Measurements from ENCODE around the gene NCR3LG1. TPM values are rescaled to one million over a fixed set of nuclear protein-coding genes. Genes with fewer than 3 reads are reported as not detected.
A peak's percentile ranks its signal among the peaks of the same experiment; 100 is the strongest.
"Not testable (repeated sequence)": the region's sequence is repeated elsewhere in the genome, so short reads cannot be mapped to it uniquely, and the experiment has no call there.

Gene NCR3LG1
- total and polyA plus RNA-seq, 5 donors from 2014 or later: 0.12 to 0.69 TPM; not detected in 3

DNA sequence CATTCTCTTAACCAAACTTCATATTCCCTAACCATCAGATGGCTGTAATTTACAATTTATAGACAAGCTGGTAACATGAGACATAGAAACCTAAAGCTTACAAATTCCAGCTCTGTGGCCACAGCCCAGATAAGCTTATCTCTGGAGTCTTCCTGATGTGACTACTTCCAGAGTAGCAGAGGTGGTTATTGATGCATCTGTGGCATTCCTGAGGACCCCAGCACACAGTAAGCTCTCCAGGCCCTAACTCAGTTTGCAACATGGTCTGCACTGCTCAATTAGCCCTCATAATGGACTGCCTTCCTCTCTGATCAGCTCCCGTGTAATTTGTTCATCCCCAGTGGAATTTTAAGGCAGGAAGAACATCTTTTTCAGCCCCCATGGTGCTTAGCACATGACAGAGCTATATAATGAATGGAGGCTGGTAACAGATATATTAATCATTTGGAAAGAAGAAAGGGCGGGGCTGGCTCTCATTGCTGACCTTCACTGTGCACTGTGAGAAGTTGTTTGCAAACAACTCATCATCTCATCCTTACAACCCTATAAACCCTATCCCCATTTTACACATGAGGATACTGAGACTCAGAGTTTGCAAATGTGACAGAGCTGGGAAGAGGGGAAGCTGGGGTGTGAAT lies 67.0 kb downstream of the NCR3LG1 start:
- H3K9me3 Mint-ChIP-seq: no peaks in the 10 kb centered on the region
- Histone ChIP-seq H3K4me3 (ENCODE audit: low read depth, low read length) (no peak overlapping the region), H3K27ac (ENCODE audit: insufficient read depth, low read length, poor library complexity, severe bottlenecking) (no peak overlapping the region), H3K27me3 (ENCODE audit: control insufficient read depth, insufficient read depth, low read length) (peaks cover 6% of the 10 kb centered on the region), H3K4me1 (ENCODE audit: control insufficient read depth, insufficient read depth, low read length, poor library complexity, severe bottlenecking) (no peaks in the 10 kb centered on the region), H3K9me3 (ENCODE audit: control insufficient read depth in 2 of 2, low read length in 2 of 2) (no peaks in the 10 kb centered on the region), H3K36me3 (ENCODE audit: control insufficient read depth, insufficient read depth, low read length) (no peaks in the 10 kb centered on the region)
- peaks cover 18% of the 10 kb centered on the region for H3K27me3 Mint-ChIP-seq
- no peak for ATAC-seq (ENCODE audit: low read depth in 2 of 2)
- peaks cover 0 to 2% (median 0%) of the 10 kb centered on the region in 4 donors for H3K4me1 Mint-ChIP-seq
- H3K27ac Mint-ChIP-seq: no peak overlapping the region
- peaks cover 2% of the 10 kb centered on the region for H3K36me3 Mint-ChIP-seq
- H3K4me3 Mint-ChIP-seq: no peak overlapping the region
- no peak for DNase-seq

DNA sequence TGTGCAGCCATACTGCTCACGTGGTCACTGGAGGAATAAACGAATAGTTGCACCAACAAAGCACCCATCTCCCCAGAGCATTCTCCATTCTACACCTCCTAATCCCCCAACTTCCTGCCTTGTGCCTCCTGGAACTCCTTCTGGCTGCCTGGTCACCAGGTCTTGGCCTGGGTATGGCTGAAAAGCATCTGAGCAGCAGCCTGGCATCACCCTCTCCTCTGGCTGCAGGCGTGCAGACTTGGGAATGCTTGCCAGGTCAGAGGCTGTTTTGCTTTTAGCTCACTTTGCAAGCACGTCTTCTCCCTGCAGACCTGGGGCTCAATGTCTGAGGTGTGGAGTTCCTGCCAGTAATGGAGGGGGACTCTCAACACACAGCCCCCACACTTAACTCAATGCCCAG lies 70.2 kb downstream of the NCR3LG1 start:
- ATAC-seq (ENCODE audit: low read depth in 2 of 2): no peak
- no peaks in the 10 kb centered on the region for H3K36me3 ChIP-seq (ENCODE audit: control insufficient read depth, insufficient read depth, low read length)
- H3K9me3 ChIP-seq (ENCODE audit: control insufficient read depth in 2 of 2, low read length in 2 of 2): no peaks in the 10 kb centered on the region
- no peak overlapping the region for H3K27ac ChIP-seq (ENCODE audit: insufficient read depth, low read length, poor library complexity, severe bottlenecking)
- Mint-ChIP-seq H3K27me3 (peaks cover 18% of the 10 kb centered on the region), H3K4me1 (no peaks in the 10 kb centered on the region), H3K36me3 (no peaks in the 10 kb centered on the region), H3K4me3 (no peak overlapping the region), H3K27ac (no peak overlapping the region), H3K9me3 (no peaks in the 10 kb centered on the region)
- DNase-seq: no peak
- no peak overlapping the region for H3K4me3 ChIP-seq (ENCODE audit: low read depth, low read length)
- H3K27me3 ChIP-seq (ENCODE audit: control insufficient read depth, insufficient read depth, low read length): peaks cover 3% of the 10 kb centered on the region
- H3K4me1 ChIP-seq (ENCODE audit: control insufficient read depth, insufficient read depth, low read length, poor library complexity, severe bottlenecking): no peaks in the 10 kb centered on the region

DNA sequence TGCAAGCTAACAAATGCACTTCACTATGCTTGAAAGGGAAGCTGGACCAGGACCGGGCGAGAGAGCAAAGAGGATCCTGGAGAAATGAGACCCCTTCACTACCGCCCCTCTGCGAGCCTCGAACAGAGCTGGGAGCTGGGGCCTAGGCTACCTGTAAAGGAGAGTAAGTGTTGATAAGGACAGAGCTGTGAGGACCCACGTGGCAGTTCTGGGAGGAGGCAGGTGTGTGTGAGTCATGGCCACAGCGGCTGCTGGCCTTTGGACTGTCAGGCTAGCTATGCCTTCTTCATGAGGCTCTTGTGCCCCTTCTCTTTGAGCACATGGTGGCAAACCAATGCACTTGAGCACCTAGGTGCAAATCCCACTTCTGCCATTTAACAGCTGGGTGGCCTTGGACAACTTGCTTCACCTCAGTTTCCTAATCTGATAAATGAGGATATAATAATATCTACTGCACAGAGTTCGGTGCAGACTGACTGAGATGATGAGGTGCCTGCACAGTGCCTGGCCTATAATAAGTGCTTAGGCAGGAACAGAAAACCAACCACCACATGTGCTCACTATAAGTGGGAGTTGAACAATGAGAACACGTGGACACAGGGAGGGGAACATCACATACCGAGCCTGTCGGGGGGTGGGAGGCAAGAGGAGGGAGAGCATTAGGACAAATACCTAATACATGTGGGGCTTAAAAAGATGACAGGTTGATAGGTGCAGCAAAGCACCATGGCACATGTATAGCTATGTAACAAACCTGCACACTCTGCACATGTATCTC lies 72.1 kb downstream of the NCR3LG1 start:
- no peaks in the 10 kb centered on the region for H3K36me3 ChIP-seq (ENCODE audit: control insufficient read depth, insufficient read depth, low read length)
- H3K9me3 Mint-ChIP-seq: no peaks in the 10 kb centered on the region
- no peak overlapping the region for H3K4me3 ChIP-seq (ENCODE audit: low read depth, low read length)
- H3K27ac ChIP-seq (ENCODE audit: insufficient read depth, low read length, poor library complexity, severe bottlenecking): no peak overlapping the region
- no peak for ATAC-seq (ENCODE audit: low read depth in 2 of 2)
- no peak for DNase-seq
- H3K27me3 ChIP-seq (ENCODE audit: control insufficient read depth, insufficient read depth, low read length): no peaks in the 10 kb centered on the region
- no peaks in the 10 kb centered on the region for H3K4me1 ChIP-seq (ENCODE audit: control insufficient read depth, insufficient read depth, low read length, poor library complexity, severe bottlenecking)
- peaks cover 0 to 2% (median 0%) of the 10 kb centered on the region in 4 donors for H3K4me1 Mint-ChIP-seq
- no peak overlapping the region for H3K4me3 Mint-ChIP-seq
- no peaks in the 10 kb centered on the region for H3K9me3 ChIP-seq (ENCODE audit: control insufficient read depth in 2 of 2, low read length in 2 of 2)
- no peaks in the 10 kb centered on the region for H3K36me3 Mint-ChIP-seq
- H3K27ac Mint-ChIP-seq: no peak overlapping the region
- peaks cover 12% of the 10 kb centered on the region for H3K27me3 Mint-ChIP-seq

DNA sequence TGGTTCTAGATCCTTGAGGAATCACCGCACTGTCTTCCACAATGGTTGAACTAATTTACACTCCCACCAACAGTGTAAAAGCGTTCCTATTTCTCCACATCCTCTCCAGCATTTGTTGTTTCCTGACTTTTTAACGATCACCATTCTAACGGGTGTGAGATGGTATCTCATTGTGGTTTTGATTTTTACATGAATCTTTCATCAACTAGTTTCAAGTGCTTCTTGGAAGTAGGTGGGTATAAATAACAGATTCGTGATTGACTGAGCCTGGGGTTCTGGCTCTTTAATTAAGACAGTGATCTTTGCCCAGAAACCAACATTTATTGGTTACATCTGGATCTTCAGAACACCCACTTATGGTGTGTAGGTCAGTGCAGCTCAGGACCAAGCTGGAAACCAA lies 74.6 kb downstream of the NCR3LG1 start:
- H3K4me3 Mint-ChIP-seq; H3K36me3 Mint-ChIP-seq; H3K9me3 ChIP-seq (ENCODE audit: control insufficient read depth in 2 of 2, low read length in 2 of 2); H3K27ac Mint-ChIP-seq; ATAC-seq (ENCODE audit: low read depth in 2 of 2); H3K27ac ChIP-seq (ENCODE audit: insufficient read depth, low read length, poor library complexity, severe bottlenecking); H3K4me1 Mint-ChIP-seq; H3K27me3 Mint-ChIP-seq; H3K27me3 ChIP-seq (ENCODE audit: control insufficient read depth, insufficient read depth, low read length); H3K36me3 ChIP-seq (ENCODE audit: control insufficient read depth, insufficient read depth, low read length); H3K9me3 Mint-ChIP-seq; H3K4me3 ChIP-seq (ENCODE audit: low read depth, low read length); H3K4me1 ChIP-seq (ENCODE audit: control insufficient read depth, insufficient read depth, low read length, poor library complexity, severe bottlenecking): not testable (repeated sequence)
- peak in 1 of 3 donors; percentile 71 for DNase-seq

Other genes starting within 250 kb of the NCR3LG1 start
- gene PIK3C2A, start 143.8 kb upstream of the NCR3LG1 start, total RNA-seq: 34.4 TPM
- 10 to 100 TPM in 1 of 4 donors, 1 to 10 TPM in 3; 5.6 to 10.3 (median 8.9) TPM for gene PIK3C2A, start 143.8 kb upstream of the NCR3LG1 start, polyA plus RNA-seq
- 34.7 TPM for gene NUCB2, start 75.1 kb upstream of the NCR3LG1 start, total RNA-seq
- 10 to 100 TPM; 58.7 to 88.2 (median 74.2) TPM for gene NUCB2, start 75.1 kb upstream of the NCR3LG1 start, polyA plus RNA-seq
- not detected for gene KCNJ11, start 36.9 kb downstream of the NCR3LG1 start, total RNA-seq
- gene KCNJ11, start 36.9 kb downstream of the NCR3LG1 start, polyA plus RNA-seq: not detected
- not detected for gene ABCC8, start 125.0 kb downstream of the NCR3LG1 start, total RNA-seq
- gene ABCC8, start 125.0 kb downstream of the NCR3LG1 start, polyA plus RNA-seq: not detected
- not detected for gene USH1C, start 192.6 kb downstream of the NCR3LG1 start, total RNA-seq
- not detected for gene USH1C, start 192.6 kb downstream of the NCR3LG1 start, polyA plus RNA-seq
- gene OTOG, start 195.5 kb downstream of the NCR3LG1 start, total RNA-seq: not detected
- not detected for gene OTOG, start 195.5 kb downstream of the NCR3LG1 start, polyA plus RNA-seq

Measured in CD4-positive, CD25-positive, alpha-beta regulatory T cell (primary cell).